Body of pancreas (tissue), 4 donors: Measurements from ENCODE around the gene DDO. TPM values are rescaled to one million over a fixed set of nuclear protein-coding genes. Genes with fewer than 3 reads are reported as not detected.

ENCODE experiments used
- ATAC-seq: fragments of 150-250 bp; one replicate; pipeline ENCODE4 v1.9.1; 2016
- DNase-seq, 4 donors: peaks; one replicate each; pipeline ENCODE4 v3.0.0-alpha.2; 2019
- H3K27ac ChIP-seq, 4 donors: fragments of 200-600 bp; sonication (generic); 1 replicate in 3 of 4; 2 replicates in 1 of 4; pipeline versions ENCODE4 v1.5.1 to v1.6.1; 2016 to 2019; ENCODE audit warnings: mild to moderate bottlenecking in 1 of 4, mixed read lengths in 1 of 4, moderate library complexity in 1 of 4
- H3K27me3 ChIP-seq, 2 donors: fragments of 200-600 bp; sonication (generic); one replicate each; pipeline ENCODE4 v1.6.0; 2016; ENCODE audit warnings: mild to moderate bottlenecking in 1 of 2
- H3K36me3 ChIP-seq, 2 donors: fragments of 200-600 bp; sonication (generic); replicated peaks in 1 of 2; 2 replicates each; pipeline ENCODE4 v1.5.1; 2016; ENCODE audit warnings: low read depth in 2 of 2; ENCODE audit not compliant: insufficient read depth in 1 of 2
- H3K4me1 ChIP-seq: fragments of 200-600 bp; sonication (generic); one replicate; pipeline ENCODE4 v1.6.0; 2016
- H3K4me3 ChIP-seq, 2 donors: fragments of 200-600 bp; sonication (generic); 1 replicate in 1 of 2; 2 replicates in 1 of 2; pipeline ENCODE4 v1.5.1; 2016 to 2019
- H3K9me3 ChIP-seq, 3 donors: fragments of 200-600 bp; sonication (generic); 1 replicate in 2 of 3; 2 replicates in 1 of 3; pipeline ENCODE4 v1.5.1; 2016
- CTCF ChIP-seq, 7 experiments: fragments of 450-650 bp in 4 of 7; fragments of 200-600 bp in 3 of 7; sonication (generic) in 3 of 7; IDR thresholded peaks; one replicate each; pipeline ENCODE4 v1.5.1; 2016 to 2019; ENCODE audit warnings: antibody characterized with exemption in 7 of 7
- POLR2A ChIP-seq, 3 donors: fragments of 450-650 bp; IDR thresholded peaks; one replicate each; pipeline ENCODE4 v1.6.1; 2016; ENCODE audit warnings: antibody characterized with exemption in 3 of 3, mild to moderate bottlenecking in 2 of 3
- WGBS, 2 donors: methylation state at CpG; one replicate each; pipeline ENCODE4 v1.1.5; 2017; 5-methylcytosine and 5-hydroxymethylcytosine counted together
- intact Hi-C: fragments of 100-400 bp; cut with DNase I; formaldehyde crosslinking; loops from one replicate; pipeline ENCODE4 v1.15.1; 2023
- total RNA-seq, 2 donors: library from RNA; depleted of rRNA; stranded (reverse); fragments of >200 nt; gene quantifications; one replicate each; pipeline ENCODE4 v1.1.0, GENCODE V29; 2016

DDO gene
- total RNA-seq, 2 donors from 2014 or later, result 1.3 TPM; not detected in 1

- intact Hi-C loops, result no loop called here
- no peak for ATAC-seq
- WGBS, 2 donors, result 58 to 61% methylated on average over 2 of the region's 2 CpGs
- no peaks in the 10 kb centered on the region for H3K27me3 ChIP-seq
- DNase-seq, result no peak
- no peak overlapping the region for H3K4me3 ChIP-seq
- H3K27ac ChIP-seq, result no peak overlapping the region
- H3K4me1 ChIP-seq, result no peaks in the 10 kb centered on the region
- no peaks in the 10 kb centered on the region for H3K9me3 ChIP-seq
- H3K36me3 ChIP-seq, result no peaks in the 10 kb centered on the region
- TF ChIP-seq POLR2A (IDR thresholded peaks at IDR 0.05) (no peak), CTCF (IDR thresholded peaks at IDR 0.05) (no peak)
Observed at GRCh38 chr6:110368284-110368683, 47.1 kb downstream of the DDO start.

- Histone ChIP-seq H3K4me3 (no peak overlapping the region), H3K27ac (no peak overlapping the region), H3K4me1 (no peaks in the 10 kb centered on the region), H3K27me3 (no peaks in the 10 kb centered on the region), H3K9me3 (no peaks in the 10 kb centered on the region), H3K36me3 (no peaks in the 10 kb centered on the region)
- intact Hi-C loops, result no loop called here
- no peak for DNase-seq
- TF ChIP-seq CTCF (IDR thresholded peaks at IDR 0.05) (no peak), POLR2A (IDR thresholded peaks at IDR 0.05) (no peak)
- 81 to 83% methylated on average over 1 of the region's 1 CpG for WGBS, 2 donors
- ATAC-seq, result no peak
Observed at GRCh38 chr6:110367825-110368224, 47.5 kb downstream of the DDO start.

GRCh38 chr6:110366975-110367374 is 48.4 kb downstream of the DDO start:
- no peaks in the 10 kb centered on the region for H3K4me1 ChIP-seq
- H3K27me3 ChIP-seq, result no peaks in the 10 kb centered on the region
- no peak for TF ChIP-seq POLR2A (IDR thresholded peaks at IDR 0.05)
- TF ChIP-seq CTCF (IDR thresholded peaks at IDR 0.05), result no peak
- H3K36me3 ChIP-seq, result no peaks in the 10 kb centered on the region
- H3K4me3 ChIP-seq, result no peak overlapping the region
- WGBS, 2 donors, result 88% methylated on average over 2 of the region's 2 CpGs
- DNase-seq, result no peak
- no peak for ATAC-seq
- intact Hi-C loops, result no loop called here
- no peaks in the 10 kb centered on the region for H3K9me3 ChIP-seq
- no peak overlapping the region for H3K27ac ChIP-seq

- Histone ChIP-seq H3K9me3 (no peaks in the 10 kb centered on the region), H3K4me1 (no peaks in the 10 kb centered on the region), H3K27ac (no peak overlapping the region), H3K36me3 (no peaks in the 10 kb centered on the region), H3K27me3 (no peaks in the 10 kb centered on the region), H3K4me3 (no peak overlapping the region)
- WGBS, 2 donors, result 66% methylated on average over 2 of the region's 2 CpGs
- no peak for TF ChIP-seq POLR2A (IDR thresholded peaks at IDR 0.05)
- TF ChIP-seq CTCF (IDR thresholded peaks at IDR 0.05), result no peak
- DNase-seq (peak in 3 of 4 donors; percentile 31 to 37 (median 33)), ATAC-seq (no peak)
- intact Hi-C loops, result no loop called here
Observed at GRCh38 chr6:110366256-110366655, 49.1 kb downstream of the DDO start.

- DNase-seq, result no peak
- Histone ChIP-seq H3K27ac (no peak overlapping the region), H3K27me3 (no peaks in the 10 kb centered on the region), H3K9me3 (no peaks in the 10 kb centered on the region), H3K4me1 (peaks cover 4% of the 10 kb centered on the region), H3K36me3 (no peaks in the 10 kb centered on the region), H3K4me3 (no peak overlapping the region)
- TF ChIP-seq CTCF (IDR thresholded peaks at IDR 0.05) (no peak), POLR2A (IDR thresholded peaks at IDR 0.05) (no peak)
- ATAC-seq, result no peak
- intact Hi-C loops, result no loop called here
- WGBS, 2 donors, result 73 to 77% methylated on average over 5 of the region's 5 CpGs
Observed at GRCh38 chr6:110364364-110365105, 50.8 kb downstream of the DDO start.
